ENCODE measurements around the gene ARL8A. TPM values are rescaled to one million over a fixed set of nuclear protein-coding genes. Genes with fewer than 3 reads are reported as not detected.

The ARL8A gene
- total and polyA plus RNA-seq, 10 of the 15 experiments (the other 5 are each of a cell fraction or from before 2014, with no cell fraction given), result 0.34 to 49.2 (median 15.4) TPM

GRCh38 chr1:202126426-202126825 lies 18.1 kb downstream of the ARL8A start:
- FAIRE-seq (no peak), DNase-seq (ENCODE audit: low read depth, low spot score) (no peak), ATAC-seq (no peak)
- H3K4me3 ChIP-seq, result no peak overlapping the region
- ChIA-PET CTCF (interaction anchor here (5.3 kb wide), 1 partner anchor 9 kb away, joined by 29 read pairs; no protein-coding TSS in a partner anchor), POLR2A (no interaction called here), SMC1A (ENCODE audit: uncharacterized antibody, unreplicated experiment) (no interaction called here), RAD21 (ENCODE audit: unreplicated experiment) (no interaction called here)
- TF ChIP-seq DPF2 (IDR thresholded peaks at IDR 0.05) (no peak), MYB (IDR thresholded peaks at IDR 0.05; ENCODE audit: borderline replicate concordance, low read depth, low read length) (no peak), HDAC2 (IDR thresholded peaks at IDR 0.05) (no peak)
- no peak overlapping the region for H2AFZ ChIP-seq (ENCODE audit: control insufficient read depth, low read depth, low read length)
- no peaks in the 10 kb centered on the region for H3K79me2 ChIP-seq (ENCODE audit: control insufficient read depth, insufficient read depth, low read length)
- H3K27me3 ChIP-seq (replicated peaks in 1 of 2; ENCODE audit: control insufficient read depth in 2 of 2, insufficient read depth in 2 of 2, low read length in 1 of 2), result peaks cover 0 to 2% of the 10 kb centered on the region in 2 experiments
- no peaks in the 10 kb centered on the region for H3K9me3 ChIP-seq (replicated peaks; ENCODE audit: control insufficient read depth, insufficient read depth, low read length)
- H3K4me1 ChIP-seq (ENCODE audit: control insufficient read depth, insufficient read depth, low read length), result no peaks in the 10 kb centered on the region
- no peak overlapping the region for H3K9ac ChIP-seq (ENCODE audit: control insufficient read depth, insufficient read depth, low read length)
- 10% methylated on average over 9 of the region's 9 CpGs for WGBS (ENCODE audit: insufficient coverage, insufficient replicate concordance, low lambda C conversion rate, missing lambda C conversion rate)
- no TSS peak for BruUV-seq (replicated peaks)
- H3K4me2 ChIP-seq (ENCODE audit: control insufficient read depth, insufficient read depth), result no peak overlapping the region
- H3K36me3 ChIP-seq (ENCODE audit: control insufficient read depth in 2 of 2, insufficient read depth in 2 of 2, low read length in 1 of 2), result no peaks in the 10 kb centered on the region
- in situ Hi-C loops (cut with MboI), result no loop called here
- H3K27ac ChIP-seq (ENCODE audit: control insufficient read depth, insufficient read depth), result no peak overlapping the region
- intact Hi-C loops (cut with micrococcal nuclease; ENCODE audit: unreplicated experiment), result no loop called here
- H4K20me1 ChIP-seq (ENCODE audit: control insufficient read depth, insufficient read depth), result 0 out of 2 replicates have a peak, but pooled peaks cover 3% of the 10 kb centered on the region

GRCh38 chr1:202125611-202126010 lies 18.9 kb downstream of the ARL8A start:
- no peak overlapping the region for H3K4me2 ChIP-seq (ENCODE audit: control insufficient read depth, insufficient read depth)
- TF ChIP-seq HSF1 (IDR thresholded peaks at IDR 0.05; ENCODE audit: low read depth, low read length) (no peak), RELA (IDR thresholded peaks at IDR 0.05; ENCODE audit: borderline replicate concordance, partially characterized antibody) (no peak), ZBTB11 (CRISPR knock-in tag; IDR thresholded peaks at IDR 0.05) (no peak), MXI1 (IDR thresholded peaks at IDR 0.05; ENCODE audit: low read depth, low read length) (no peak), BACH1 (IDR thresholded peaks at IDR 0.05; ENCODE audit: borderline replicate concordance) (no peak), RFX5 (IDR thresholded peaks at IDR 0.05; ENCODE audit: low read depth, low read length) (no peak), ZBED1 (IDR thresholded peaks at IDR 0.05; ENCODE audit: borderline replicate concordance) (no peak), TCF3 (IDR thresholded peaks at IDR 0.05; ENCODE audit: borderline replicate concordance, insufficient read depth, low read depth, low read length) (no peak), POLR2AphosphoS2 (IDR thresholded peaks at IDR 0.05; ENCODE audit: low read depth, low read length) (no peak), STAT1 (conservative IDR thresholded peaks at IDR 0.05) (no peak), NFYA (IDR thresholded peaks at IDR 0.05; ENCODE audit: borderline replicate concordance, low read depth, low read length) (no peak)
- ATAC-seq (no peak), FAIRE-seq (no peak), DNase-seq (ENCODE audit: low read depth, low spot score) (no peak)
- H3K4me1 ChIP-seq (ENCODE audit: control insufficient read depth, insufficient read depth, low read length), result no peaks in the 10 kb centered on the region
- in situ Hi-C loops (cut with MboI), result no loop called here
- SMC1A ChIA-PET (ENCODE audit: uncharacterized antibody, unreplicated experiment), result interaction anchor here (1.3 kb wide), 1 partner anchor 126 kb away, joined by 3 read pairs; no protein-coding TSS in a partner anchor
- H3K9ac ChIP-seq (ENCODE audit: control insufficient read depth, insufficient read depth, low read length), result no peak overlapping the region
- no peaks in the 10 kb centered on the region for H3K36me3 ChIP-seq (ENCODE audit: control insufficient read depth in 2 of 2, insufficient read depth in 2 of 2, low read length in 1 of 2)
- no TSS peak for BruUV-seq (replicated peaks)
- 32% methylated on average over 8 of the region's 8 CpGs for WGBS (ENCODE audit: insufficient coverage, insufficient replicate concordance, low lambda C conversion rate, missing lambda C conversion rate)
- POLR2A ChIA-PET, result no interaction called here
- H3K9me3 ChIP-seq (replicated peaks; ENCODE audit: control insufficient read depth, insufficient read depth, low read length), result no peaks in the 10 kb centered on the region
- no peak overlapping the region for H3K4me3 ChIP-seq
- no peaks in the 10 kb centered on the region for H3K79me2 ChIP-seq (ENCODE audit: control insufficient read depth, insufficient read depth, low read length)
- H3K27ac ChIP-seq (ENCODE audit: control insufficient read depth, insufficient read depth), result no peak overlapping the region
- peaks cover 0 to 2% of the 10 kb centered on the region in 2 experiments for H3K27me3 ChIP-seq (replicated peaks in 1 of 2; ENCODE audit: control insufficient read depth in 2 of 2, insufficient read depth in 2 of 2, low read length in 1 of 2)
- intact Hi-C loops (cut with micrococcal nuclease; ENCODE audit: unreplicated experiment), result no loop called here
- CTCF ChIA-PET, result interaction anchor here (5.3 to 9.3 kb wide), 2 partner anchors 10 to 126 kb away, joined by 29 to 119 read pairs; no protein-coding TSS in a partner anchor
- RAD21 ChIA-PET (ENCODE audit: unreplicated experiment), result no interaction called here
- 0 out of 2 replicates have a peak, but pooled peaks cover 3% of the 10 kb centered on the region for H4K20me1 ChIP-seq (ENCODE audit: control insufficient read depth, insufficient read depth)
- no peak overlapping the region for H2AFZ ChIP-seq (ENCODE audit: control insufficient read depth, low read depth, low read length)

Data from GM12878 (cell line).